Ascending aorta (tissue), 2 donors: Measurements from ENCODE around the gene NDNF. TPM values are rescaled to one million over a fixed set of nuclear protein-coding genes. Genes with fewer than 3 reads are reported as not detected.

ENCODE experiments used
- DNase-seq, 2 donors: peaks; one replicate each; pipeline ENCODE4 v3.0.0-alpha.2; 2019; ENCODE audit warnings: low spot score in 2 of 2
- H3K27ac ChIP-seq, 2 donors: fragments of 200-600 bp; sonication (generic); one replicate each; pipeline ENCODE4 v1.5.1; 2016 to 2017; ENCODE audit warnings: mild to moderate bottlenecking in 1 of 2
- H3K27me3 ChIP-seq: fragments of 200-600 bp; sonication (generic); one replicate; pipeline ENCODE4 v1.5.1; 2017
- H3K36me3 ChIP-seq, 2 donors: fragments of 200-600 bp; sonication (generic); one replicate each; pipeline ENCODE4 v1.5.1; 2016
- H3K4me1 ChIP-seq, 2 donors: fragments of 200-600 bp; sonication (generic); one replicate each; pipeline ENCODE4 v1.5.1; 2016 to 2017; ENCODE audit warnings: mild to moderate bottlenecking in 1 of 2
- H3K4me3 ChIP-seq, 2 donors: fragments of 200-600 bp; sonication (generic); one replicate each; pipeline ENCODE4 v1.5.1; 2016 to 2017; ENCODE audit warnings: mild to moderate bottlenecking in 1 of 2
- H3K9me3 ChIP-seq, 2 donors: fragments of 200-600 bp; sonication (generic); one replicate each; pipeline ENCODE4 v1.5.1; 2016
- intact Hi-C: fragments of 100-400 bp; cut with DNase I; formaldehyde crosslinking; loops from one replicate; pipeline ENCODE4 v1.15.1; 2023
- total RNA-seq: library from RNA; depleted of rRNA; stranded (reverse); fragments of >200 nt; gene quantifications from one replicate; pipeline ENCODE4 v1.1.0, GENCODE V29; 2016
- TF ChIP-seq, protein P1 (sequence below), 3 experiments: fragments of 200-600 bp in 2 of 3; fragments of 450-650 bp in 1 of 3; sonication (generic) in 2 of 3; IDR thresholded peaks; one replicate each; pipeline ENCODE4 v1.5.1; 2016 to 2019; ENCODE audit warnings: antibody characterized with exemption in 3 of 3, mild to moderate bottlenecking in 1 of 3, moderate library complexity in 1 of 3

Gene NDNF, protein sequence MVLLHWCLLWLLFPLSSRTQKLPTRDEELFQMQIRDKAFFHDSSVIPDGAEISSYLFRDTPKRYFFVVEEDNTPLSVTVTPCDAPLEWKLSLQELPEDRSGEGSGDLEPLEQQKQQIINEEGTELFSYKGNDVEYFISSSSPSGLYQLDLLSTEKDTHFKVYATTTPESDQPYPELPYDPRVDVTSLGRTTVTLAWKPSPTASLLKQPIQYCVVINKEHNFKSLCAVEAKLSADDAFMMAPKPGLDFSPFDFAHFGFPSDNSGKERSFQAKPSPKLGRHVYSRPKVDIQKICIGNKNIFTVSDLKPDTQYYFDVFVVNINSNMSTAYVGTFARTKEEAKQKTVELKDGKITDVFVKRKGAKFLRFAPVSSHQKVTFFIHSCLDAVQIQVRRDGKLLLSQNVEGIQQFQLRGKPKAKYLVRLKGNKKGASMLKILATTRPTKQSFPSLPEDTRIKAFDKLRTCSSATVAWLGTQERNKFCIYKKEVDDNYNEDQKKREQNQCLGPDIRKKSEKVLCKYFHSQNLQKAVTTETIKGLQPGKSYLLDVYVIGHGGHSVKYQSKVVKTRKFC
- total RNA-seq: 1.9 TPM

DNA sequence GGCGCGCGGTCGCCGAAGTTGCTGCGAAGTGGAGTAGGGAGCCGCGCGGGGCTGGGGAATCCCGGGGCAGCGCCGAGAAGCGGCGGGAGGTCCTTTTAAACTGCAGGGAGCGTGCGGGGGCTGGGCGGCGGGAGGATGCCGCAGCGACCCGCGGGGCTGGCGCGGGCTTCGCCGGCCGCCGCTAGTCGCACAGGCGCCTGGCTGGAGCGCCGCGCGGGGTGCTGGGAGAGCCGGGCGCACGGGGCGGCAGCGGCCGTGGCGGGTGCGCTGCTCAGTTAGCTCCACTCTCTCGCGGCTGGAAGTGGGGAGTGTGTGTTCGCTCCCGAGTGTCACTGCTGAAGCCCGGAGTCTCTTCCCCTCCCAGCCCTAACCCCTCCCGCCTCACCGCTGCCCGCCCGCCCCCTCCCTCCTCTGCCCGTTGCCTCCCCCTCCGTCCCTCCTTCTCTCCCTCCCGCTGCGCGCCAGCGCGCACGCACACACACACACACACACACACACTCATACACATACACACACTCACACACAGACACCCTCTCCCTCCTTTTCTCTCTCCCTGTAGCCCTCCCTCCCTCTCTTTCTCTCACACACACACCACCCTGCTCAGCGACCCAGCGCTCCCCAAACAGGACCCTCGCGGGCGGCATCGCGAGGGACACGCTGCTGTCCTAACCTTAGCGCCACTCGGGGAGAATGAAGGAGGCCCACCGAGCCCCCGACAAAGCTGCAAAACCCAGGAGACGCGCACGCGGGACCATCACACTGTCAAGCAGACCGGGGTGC, at the start of gene NDNF:
NDNF (minus strand) TSS at position 312 of the 780 bp plus-strand sequence. CDS start 26,698 bp downstream, outside the sequence.
- H3K36me3 ChIP-seq: no peaks in the 10 kb centered on the region
- TF ChIP-seq, protein P1, sequence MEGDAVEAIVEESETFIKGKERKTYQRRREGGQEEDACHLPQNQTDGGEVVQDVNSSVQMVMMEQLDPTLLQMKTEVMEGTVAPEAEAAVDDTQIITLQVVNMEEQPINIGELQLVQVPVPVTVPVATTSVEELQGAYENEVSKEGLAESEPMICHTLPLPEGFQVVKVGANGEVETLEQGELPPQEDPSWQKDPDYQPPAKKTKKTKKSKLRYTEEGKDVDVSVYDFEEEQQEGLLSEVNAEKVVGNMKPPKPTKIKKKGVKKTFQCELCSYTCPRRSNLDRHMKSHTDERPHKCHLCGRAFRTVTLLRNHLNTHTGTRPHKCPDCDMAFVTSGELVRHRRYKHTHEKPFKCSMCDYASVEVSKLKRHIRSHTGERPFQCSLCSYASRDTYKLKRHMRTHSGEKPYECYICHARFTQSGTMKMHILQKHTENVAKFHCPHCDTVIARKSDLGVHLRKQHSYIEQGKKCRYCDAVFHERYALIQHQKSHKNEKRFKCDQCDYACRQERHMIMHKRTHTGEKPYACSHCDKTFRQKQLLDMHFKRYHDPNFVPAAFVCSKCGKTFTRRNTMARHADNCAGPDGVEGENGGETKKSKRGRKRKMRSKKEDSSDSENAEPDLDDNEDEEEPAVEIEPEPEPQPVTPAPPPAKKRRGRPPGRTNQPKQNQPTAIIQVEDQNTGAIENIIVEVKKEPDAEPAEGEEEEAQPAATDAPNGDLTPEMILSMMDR (IDR thresholded peaks at IDR 0.05): no peak
- H3K27ac ChIP-seq: peak within 1 kb of the TSS in 1 of 2 donors; percentile 17
- no peaks in the 10 kb centered on the region for H3K9me3 ChIP-seq
- no peak for DNase-seq
- peaks cover 5 to 12% of the 10 kb centered on the region in 2 donors for H3K4me1 ChIP-seq
- peak within 1 kb of the TSS; percentile 64 to 86 for H3K4me3 ChIP-seq
- intact Hi-C loops: loop anchor here (5.0 kb wide), 1 partner anchor 150 kb away; the partner anchor contains the start of gene PRDM5
- H3K27me3 ChIP-seq: no peaks in the 10 kb centered on the region

GRCh38 chr4:121119715-121120114, 47.4 kb upstream of the NDNF start:
- Histone ChIP-seq H3K27ac (no peak overlapping the region), H3K9me3 (no peaks in the 10 kb centered on the region), H3K27me3 (no peaks in the 10 kb centered on the region), H3K4me3 (no peak overlapping the region), H3K4me1 (no peaks in the 10 kb centered on the region), H3K36me3 (no peaks in the 10 kb centered on the region)
- DNase-seq: no peak
- intact Hi-C loops: no loop called here
- TF ChIP-seq, protein P1 (IDR thresholded peaks at IDR 0.05): no peak

- Histone ChIP-seq H3K36me3 (no peaks in the 10 kb centered on the region), H3K4me1 (no peaks in the 10 kb centered on the region), H3K27ac (no peak overlapping the region), H3K9me3 (no peaks in the 10 kb centered on the region), H3K27me3 (no peaks in the 10 kb centered on the region), H3K4me3 (no peak overlapping the region)
- TF ChIP-seq, protein P1 (IDR thresholded peaks at IDR 0.05): no peak
- DNase-seq: no peak
- intact Hi-C loops: no loop called here
These were observed 46.0 kb upstream of the NDNF start for GRCh38 chr4:121118344-121118743.

- DNase-seq: no peak
- no peaks in the 10 kb centered on the region for H3K4me1 ChIP-seq
- intact Hi-C loops: no loop called here
These were observed 42.4 kb upstream of the NDNF start for GRCh38 chr4:121114756-121115155.

DNA sequence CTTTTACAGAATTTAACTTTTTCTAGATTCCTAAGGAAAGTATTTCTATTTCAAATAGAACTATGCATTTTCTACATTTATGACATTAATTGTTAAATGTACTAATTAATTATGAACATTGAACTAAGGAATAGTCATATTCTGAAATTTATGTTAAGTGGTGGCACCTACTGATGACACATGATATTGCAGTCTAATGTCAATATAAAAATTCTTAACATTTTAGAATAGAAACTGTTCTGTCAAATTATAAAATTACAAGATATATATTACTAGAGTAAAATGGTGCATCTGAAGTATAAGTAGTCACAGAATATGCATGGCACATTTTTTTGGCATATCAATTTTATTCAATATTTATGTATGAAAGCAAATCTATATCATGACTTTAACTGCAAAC, 40.2 kb upstream of the NDNF start:
- no peaks in the 10 kb centered on the region for H3K4me1 ChIP-seq
- DNase-seq: no peak
- H3K27ac ChIP-seq: no peak overlapping the region
- TF ChIP-seq, protein P1 (IDR thresholded peaks at IDR 0.05): peak in 2 of 3 experiments; percentile 26 to 35
- H3K36me3 ChIP-seq: no peaks in the 10 kb centered on the region
- no peaks in the 10 kb centered on the region for H3K27me3 ChIP-seq
- H3K9me3 ChIP-seq: no peaks in the 10 kb centered on the region
- intact Hi-C loops: no loop called here
- H3K4me3 ChIP-seq: no peak overlapping the region

More at GRCh38 chr4:121114756-121115155, 42.4 kb upstream of the NDNF start:
- Histone ChIP-seq H3K4me3 (no peak overlapping the region), H3K27ac (no peak overlapping the region), H3K36me3 (no peaks in the 10 kb centered on the region), H3K27me3 (no peaks in the 10 kb centered on the region), H3K9me3 (no peaks in the 10 kb centered on the region)
- TF ChIP-seq, protein P1 (IDR thresholded peaks at IDR 0.05): no peak
